ENCODE measurements around the gene CADPS2. TPM values are rescaled to one million over a fixed set of nuclear protein-coding genes. Genes with fewer than 3 reads are reported as not detected.

CADPS2 gene
- total RNA-seq, 4 donors from 2014 or later: 2.2 to 9.2 (median 5.7) TPM

DNA sequence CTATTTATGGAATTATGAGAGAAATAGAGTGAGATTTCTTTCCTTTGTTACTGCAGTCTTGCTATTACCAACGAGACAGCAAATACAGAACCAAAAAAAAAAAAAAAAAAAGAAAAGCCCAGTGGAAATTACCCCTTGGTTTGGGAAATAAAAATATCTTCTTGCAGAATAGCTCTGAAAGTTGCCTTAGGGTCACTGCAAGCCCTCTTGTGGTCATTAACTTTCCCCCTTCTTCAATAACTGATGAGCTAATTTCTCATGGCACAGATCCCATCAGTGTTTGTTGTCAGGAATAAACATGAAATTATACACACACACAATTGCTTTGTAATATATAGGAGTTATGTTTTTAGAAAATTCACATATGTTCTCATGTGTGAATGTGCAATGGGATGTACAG lies 470.8 kb downstream of the CADPS2 start:
- TF ChIP-seq POLR2A (IDR thresholded peaks at IDR 0.05): no peak
- TF ChIP-seq, protein P1, sequence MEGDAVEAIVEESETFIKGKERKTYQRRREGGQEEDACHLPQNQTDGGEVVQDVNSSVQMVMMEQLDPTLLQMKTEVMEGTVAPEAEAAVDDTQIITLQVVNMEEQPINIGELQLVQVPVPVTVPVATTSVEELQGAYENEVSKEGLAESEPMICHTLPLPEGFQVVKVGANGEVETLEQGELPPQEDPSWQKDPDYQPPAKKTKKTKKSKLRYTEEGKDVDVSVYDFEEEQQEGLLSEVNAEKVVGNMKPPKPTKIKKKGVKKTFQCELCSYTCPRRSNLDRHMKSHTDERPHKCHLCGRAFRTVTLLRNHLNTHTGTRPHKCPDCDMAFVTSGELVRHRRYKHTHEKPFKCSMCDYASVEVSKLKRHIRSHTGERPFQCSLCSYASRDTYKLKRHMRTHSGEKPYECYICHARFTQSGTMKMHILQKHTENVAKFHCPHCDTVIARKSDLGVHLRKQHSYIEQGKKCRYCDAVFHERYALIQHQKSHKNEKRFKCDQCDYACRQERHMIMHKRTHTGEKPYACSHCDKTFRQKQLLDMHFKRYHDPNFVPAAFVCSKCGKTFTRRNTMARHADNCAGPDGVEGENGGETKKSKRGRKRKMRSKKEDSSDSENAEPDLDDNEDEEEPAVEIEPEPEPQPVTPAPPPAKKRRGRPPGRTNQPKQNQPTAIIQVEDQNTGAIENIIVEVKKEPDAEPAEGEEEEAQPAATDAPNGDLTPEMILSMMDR (IDR thresholded peaks at IDR 0.05): no peak
- intact Hi-C loops (cut with DNase I): no loop called here
- Histone ChIP-seq H3K27ac (no peak overlapping the region), H3K27me3 (no peaks in the 10 kb centered on the region), H3K4me3 (no peak overlapping the region), H3K9me3 (no peaks in the 10 kb centered on the region), H3K4me1 (no peaks in the 10 kb centered on the region), H3K36me3 (no peaks in the 10 kb centered on the region)
- WGBS, 2 donors: 50 to 53% methylated on average over 1 of the region's 1 CpG
- no peak for DNase-seq

DNA sequence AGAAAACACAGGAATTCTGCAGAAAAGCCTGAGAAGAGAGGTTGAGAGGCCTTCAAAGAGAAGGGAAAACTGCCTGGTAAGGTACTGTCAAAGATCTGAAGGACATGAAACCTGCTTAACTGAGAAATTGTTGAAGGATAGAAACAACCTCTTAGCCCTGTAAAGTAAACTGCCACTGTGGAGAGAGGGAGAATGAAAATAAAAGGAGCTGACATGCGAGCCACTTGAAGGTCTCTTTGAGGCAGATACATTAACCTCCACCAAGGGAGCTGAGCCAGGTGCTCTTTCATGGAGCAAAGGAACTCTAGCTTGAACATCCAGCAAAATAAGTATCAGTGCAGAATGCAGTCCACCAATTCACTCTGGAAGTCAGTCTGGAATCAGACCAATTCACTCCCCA lies 472.9 kb downstream of the CADPS2 start:
- no peak for DNase-seq
- Histone ChIP-seq H3K4me1 (no peaks in the 10 kb centered on the region), H3K27me3 (no peaks in the 10 kb centered on the region), H3K36me3 (no peaks in the 10 kb centered on the region), H3K4me3 (no peak overlapping the region), H3K27ac (no peak overlapping the region), H3K9me3 (no peaks in the 10 kb centered on the region)
- intact Hi-C loops (cut with DNase I): no loop called here
- WGBS, 2 donors: 74 to 100% methylated on average over 1 of the region's 1 CpG
- TF ChIP-seq, protein P1 (IDR thresholded peaks at IDR 0.05): no peak
- TF ChIP-seq POLR2A (IDR thresholded peaks at IDR 0.05): no peak

- Histone ChIP-seq H3K27me3 (no peaks in the 10 kb centered on the region), H3K36me3 (no peaks in the 10 kb centered on the region), H3K4me1 (no peaks in the 10 kb centered on the region), H3K4me3 (no peak overlapping the region), H3K9me3 (no peaks in the 10 kb centered on the region), H3K27ac (no peak overlapping the region)
- intact Hi-C loops (cut with DNase I): no loop called here
- WGBS, 2 donors: 95 to 100% methylated on average over 1 of the region's 1 CpG
- TF ChIP-seq, protein P1 (IDR thresholded peaks at IDR 0.05): no peak
- no peak for TF ChIP-seq POLR2A (IDR thresholded peaks at IDR 0.05)
- no peak for DNase-seq
These were observed 473.4 kb downstream of the CADPS2 start for GRCh38 chr7:122412883-122413282.

GRCh38 chr7:122412441-122412840 lies 473.8 kb downstream of the CADPS2 start:
- Histone ChIP-seq H3K9me3 (no peaks in the 10 kb centered on the region), H3K27ac (no peak overlapping the region), H3K4me3 (no peak overlapping the region), H3K4me1 (no peaks in the 10 kb centered on the region), H3K36me3 (no peaks in the 10 kb centered on the region), H3K27me3 (no peaks in the 10 kb centered on the region)
- TF ChIP-seq POLR2A (IDR thresholded peaks at IDR 0.05): no peak
- WGBS, 2 donors: 62 to 72% methylated on average over 6 of the region's 6 CpGs
- intact Hi-C loops (cut with DNase I): no loop called here
- no peak for DNase-seq

DNA sequence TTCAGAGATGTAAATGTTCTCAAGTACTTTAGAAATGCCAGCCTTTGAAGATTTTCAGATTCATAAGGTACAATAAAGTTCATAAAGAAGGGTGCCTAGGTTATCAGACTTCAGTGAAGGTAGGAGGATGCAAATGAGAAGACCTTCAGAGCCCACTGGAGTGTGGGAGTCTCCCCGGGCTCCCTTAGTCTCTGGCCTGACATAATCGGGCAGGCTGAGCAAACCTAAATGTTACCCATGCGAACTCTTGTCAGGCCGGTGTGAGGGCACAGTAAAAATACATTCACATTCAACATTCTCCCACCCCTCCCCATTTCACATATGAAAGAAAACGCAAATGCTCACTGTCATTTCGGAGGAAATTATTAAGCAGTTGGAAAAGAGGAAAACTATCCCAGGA lies 479.1 kb downstream of the CADPS2 start:
- DNase-seq: no peak
- Histone ChIP-seq H3K27me3 (no peaks in the 10 kb centered on the region), H3K4me1 (no peaks in the 10 kb centered on the region), H3K9me3 (no peaks in the 10 kb centered on the region), H3K4me3 (no peak overlapping the region), H3K36me3 (no peaks in the 10 kb centered on the region), H3K27ac (no peak overlapping the region)
- intact Hi-C loops (cut with DNase I): no loop called here
- 62 to 89% methylated on average over 6 of the region's 6 CpGs for WGBS, 2 donors
- TF ChIP-seq POLR2A (IDR thresholded peaks at IDR 0.05): no peak
- TF ChIP-seq, protein P1 (IDR thresholded peaks at IDR 0.05): no peak

DNA sequence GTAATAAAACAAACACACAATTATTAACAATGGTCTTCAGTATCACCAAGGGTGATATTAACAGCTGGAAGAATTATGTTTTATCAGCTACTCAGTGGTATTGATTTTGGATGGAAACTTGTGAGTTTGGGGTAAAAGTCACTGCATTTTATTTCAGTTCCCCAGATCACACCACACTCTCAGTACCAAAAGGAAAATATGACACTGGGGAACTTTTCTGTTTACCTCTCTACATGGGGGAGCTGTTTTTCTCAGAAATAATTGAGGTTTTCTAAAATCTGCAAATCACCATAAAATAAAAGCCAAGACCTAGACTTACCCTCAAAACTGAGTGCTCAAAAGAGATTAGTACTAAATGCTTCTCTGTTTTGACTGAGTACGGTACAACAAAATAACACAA lies 483.1 kb downstream of the CADPS2 start:
- no peak for DNase-seq
- no peaks in the 10 kb centered on the region for H3K27me3 ChIP-seq
- H3K36me3 ChIP-seq: no peaks in the 10 kb centered on the region
- H3K9me3 ChIP-seq: no peaks in the 10 kb centered on the region
- intact Hi-C loops (cut with DNase I): no loop called here
- TF ChIP-seq, protein P1 (IDR thresholded peaks at IDR 0.05): no peak
- no peak for TF ChIP-seq POLR2A (IDR thresholded peaks at IDR 0.05)
- H3K27ac ChIP-seq: no peak overlapping the region
- WGBS, 2 donors: 96 to 100% methylated on average over 1 of the region's 1 CpG
- no peak overlapping the region for H3K4me3 ChIP-seq
- no peaks in the 10 kb centered on the region for H3K4me1 ChIP-seq
